Left lung (tissue), 10 donors: ENCODE data around the gene ARHGEF33. TPM values are rescaled to one million over a fixed set of nuclear protein-coding genes. Genes with fewer than 3 reads are reported as not detected.

Source experiments
- ATAC-seq: fragments of 200-7000 bp; cut with Tn5 transposase; one replicate; pipeline ENCODE4 v1.9.1; 2020; ENCODE audit warnings: moderate library complexity
- DNase-seq, 4 donors: peaks; one replicate each; pipeline ENCODE4 v3.0.0-alpha.2; 2013 to 2020
- H3K27ac ChIP-seq, 2 donors: fragments of 200-600 bp; sonication (generic) in 1 of 2; one replicate each; pipeline versions ENCODE4 v1.5.0 to v1.8.0; 2020 to 2021
- H3K27me3 ChIP-seq, 2 donors: fragments of 200-600 bp; sonication (generic) in 1 of 2; one replicate each; pipeline versions ENCODE4 v1.5.0 to v1.8.0; 2020 to 2021
- H3K36me3 ChIP-seq, 2 donors: fragments of 200-600 bp; sonication (generic) in 1 of 2; one replicate each; pipeline versions ENCODE4 v1.5.0 to v1.8.0; 2020 to 2021
- H3K4me1 ChIP-seq, 2 donors: fragments of 200-600 bp; one replicate each; pipeline ENCODE4 v1.8.0; 2021
- H3K4me3 ChIP-seq, 2 donors: fragments of 200-600 bp; sonication (generic) in 1 of 2; one replicate each; pipeline versions ENCODE4 v1.5.0 to v1.8.0; 2020 to 2021; ENCODE audit warnings: mild to moderate bottlenecking in 1 of 2
- H3K9me3 ChIP-seq, 2 donors: fragments of 200-600 bp; sonication (generic) in 1 of 2; one replicate each; pipeline versions ENCODE4 v1.5.0 to v1.8.0; 2020 to 2021
- intact Hi-C, 2 donors: fragments of 100-400 bp; cut with DNase I; formaldehyde crosslinking; loops; one replicate each; pipeline versions ENCODE4 v1.11.2 to v1.14.2; 2022
- polyA plus RNA-seq, 6 donors: library from polyadenylated mRNA; unstranded; fragments of 120-200 nt; gene quantifications; one replicate each; pipeline ENCODE4 v1.2.1, GENCODE V29; 2013; ENCODE audit not compliant: insufficient read length in 6 of 6
- total RNA-seq, 2 donors: library from RNA; stranded (reverse); fragmentation: NEBNext Ultra II Directional; extraction: Animal tissue kit (Norgen Biotek cat#: 25700); gene quantifications; one replicate each; pipeline ENCODE4 v1.2.1, GENCODE V29; 2021
- TF ChIP-seq, protein P1 (sequence below), 2 donors: fragments of 200-600 bp; sonication (generic) in 1 of 2; IDR thresholded peaks; one replicate each; pipeline versions ENCODE4 v1.5.0 to v1.8.0; 2021; ENCODE audit warnings: antibody characterized with exemption in 2 of 2
- donor health status: DM: no; HTN: yes; CAD: no.
- donor health status: DM: no; HTN: no; CAD: no.

Gene ARHGEF33
- total and polyA plus RNA-seq, 8 donors, result 0.82 to 4.1 (median 3.0) TPM

DNA sequence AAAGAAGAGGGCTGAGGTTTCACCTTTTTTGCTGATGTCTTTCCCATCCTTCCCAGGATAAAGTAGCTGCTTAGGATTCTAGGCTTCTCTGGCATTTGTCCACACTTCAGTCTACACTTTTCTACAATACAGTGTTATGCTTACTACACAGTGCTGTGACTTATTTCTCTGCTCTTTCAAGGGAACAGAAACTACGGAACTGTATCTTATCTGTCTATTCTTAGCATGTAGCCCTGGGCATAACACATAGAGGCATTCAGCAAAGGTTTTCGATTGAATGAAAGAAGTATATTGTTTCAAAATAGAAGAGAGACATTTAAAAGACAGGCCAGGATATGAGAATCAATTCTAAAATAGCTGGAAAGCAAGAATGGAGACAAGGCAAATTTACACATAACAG is 110.9 kb downstream of the ARHGEF33 start:
- no peak overlapping the region for H3K27ac ChIP-seq
- peaks cover 0 to 14% of the 10 kb centered on the region in 2 donors for H3K4me1 ChIP-seq
- intact Hi-C loops, result no loop called here
- TF ChIP-seq, protein P1, sequence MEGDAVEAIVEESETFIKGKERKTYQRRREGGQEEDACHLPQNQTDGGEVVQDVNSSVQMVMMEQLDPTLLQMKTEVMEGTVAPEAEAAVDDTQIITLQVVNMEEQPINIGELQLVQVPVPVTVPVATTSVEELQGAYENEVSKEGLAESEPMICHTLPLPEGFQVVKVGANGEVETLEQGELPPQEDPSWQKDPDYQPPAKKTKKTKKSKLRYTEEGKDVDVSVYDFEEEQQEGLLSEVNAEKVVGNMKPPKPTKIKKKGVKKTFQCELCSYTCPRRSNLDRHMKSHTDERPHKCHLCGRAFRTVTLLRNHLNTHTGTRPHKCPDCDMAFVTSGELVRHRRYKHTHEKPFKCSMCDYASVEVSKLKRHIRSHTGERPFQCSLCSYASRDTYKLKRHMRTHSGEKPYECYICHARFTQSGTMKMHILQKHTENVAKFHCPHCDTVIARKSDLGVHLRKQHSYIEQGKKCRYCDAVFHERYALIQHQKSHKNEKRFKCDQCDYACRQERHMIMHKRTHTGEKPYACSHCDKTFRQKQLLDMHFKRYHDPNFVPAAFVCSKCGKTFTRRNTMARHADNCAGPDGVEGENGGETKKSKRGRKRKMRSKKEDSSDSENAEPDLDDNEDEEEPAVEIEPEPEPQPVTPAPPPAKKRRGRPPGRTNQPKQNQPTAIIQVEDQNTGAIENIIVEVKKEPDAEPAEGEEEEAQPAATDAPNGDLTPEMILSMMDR (IDR thresholded peaks at IDR 0.05), result no peak
- H3K27me3 ChIP-seq, result no peaks in the 10 kb centered on the region
- no peaks in the 10 kb centered on the region for H3K9me3 ChIP-seq
- DNase-seq (no peak), ATAC-seq (no peak)
- peaks cover 0 to 75% of the 10 kb centered on the region in 2 donors for H3K36me3 ChIP-seq
- no peak overlapping the region for H3K4me3 ChIP-seq

DNA sequence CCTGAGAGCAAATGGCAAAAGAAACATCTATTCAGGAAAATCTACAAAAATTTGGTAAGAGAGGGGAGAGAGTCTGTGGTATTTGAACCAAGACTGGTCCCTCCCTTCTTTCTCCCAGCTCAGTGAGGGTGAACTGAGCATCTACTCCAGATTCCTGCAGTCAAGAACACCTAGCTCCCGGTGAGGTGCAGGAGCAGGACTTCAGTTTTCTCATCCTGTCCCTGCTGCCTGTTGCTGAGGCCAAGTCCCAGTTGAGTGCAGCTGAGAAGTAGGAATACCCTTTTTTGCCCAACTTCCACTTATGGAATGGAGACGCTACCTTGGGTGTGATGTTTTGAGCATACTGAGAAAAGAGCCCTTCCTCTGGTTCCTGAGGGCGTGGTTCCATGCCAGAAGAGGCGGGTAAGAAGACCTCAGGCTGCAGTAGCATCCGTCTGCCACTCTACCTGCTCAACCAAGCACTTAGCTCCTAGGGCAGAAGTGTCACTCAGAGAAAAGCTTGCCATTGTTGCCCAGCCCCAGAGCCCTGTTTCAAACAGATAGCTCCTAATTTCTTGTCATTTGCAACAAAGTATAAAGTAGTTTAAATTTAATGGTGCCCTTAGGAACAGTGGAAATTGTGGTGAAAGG is 118.3 kb downstream of the ARHGEF33 start:
- TF ChIP-seq, protein P1 (IDR thresholded peaks at IDR 0.05), result no peak
- Histone ChIP-seq H3K4me3 (no peak overlapping the region), H3K27me3 (no peaks in the 10 kb centered on the region), H3K9me3 (no peaks in the 10 kb centered on the region), H3K27ac (no peak overlapping the region), H3K36me3 (peaks cover 0 to 80% of the 10 kb centered on the region in 2 donors), H3K4me1 (no peaks in the 10 kb centered on the region)
- DNase-seq (no peak), ATAC-seq (no peak)
- intact Hi-C loops, result no loop called here

DNA sequence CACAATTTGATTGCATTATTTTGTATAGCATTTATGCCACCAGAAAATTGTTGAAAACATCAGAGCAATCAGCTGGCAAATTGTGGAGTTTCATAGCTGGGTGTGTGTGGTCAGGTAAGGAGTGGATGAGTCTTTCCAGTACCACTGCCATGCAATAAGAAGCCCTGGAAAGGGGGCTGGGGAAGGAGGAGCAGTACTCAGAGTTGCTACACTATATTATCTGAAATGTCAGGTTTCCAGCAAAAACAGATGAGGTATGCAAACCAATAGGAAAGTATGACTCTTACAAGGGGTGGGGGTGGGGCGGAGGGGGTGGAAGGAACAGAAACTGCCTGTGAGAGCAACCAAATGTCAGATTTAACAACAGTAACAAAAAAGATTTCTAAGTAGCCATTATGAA is 119.0 kb downstream of the ARHGEF33 start:
- peaks cover 0 to 85% of the 10 kb centered on the region in 2 donors for H3K36me3 ChIP-seq
- intact Hi-C loops, result no loop called here
- ATAC-seq, result no peak
- H3K9me3 ChIP-seq, result no peaks in the 10 kb centered on the region
- H3K27ac ChIP-seq, result no peak overlapping the region
- no peaks in the 10 kb centered on the region for H3K4me1 ChIP-seq
- TF ChIP-seq, protein P1 (IDR thresholded peaks at IDR 0.05), result no peak
- no peak for DNase-seq
- H3K4me3 ChIP-seq, result no peak overlapping the region
- H3K27me3 ChIP-seq, result no peaks in the 10 kb centered on the region

DNA sequence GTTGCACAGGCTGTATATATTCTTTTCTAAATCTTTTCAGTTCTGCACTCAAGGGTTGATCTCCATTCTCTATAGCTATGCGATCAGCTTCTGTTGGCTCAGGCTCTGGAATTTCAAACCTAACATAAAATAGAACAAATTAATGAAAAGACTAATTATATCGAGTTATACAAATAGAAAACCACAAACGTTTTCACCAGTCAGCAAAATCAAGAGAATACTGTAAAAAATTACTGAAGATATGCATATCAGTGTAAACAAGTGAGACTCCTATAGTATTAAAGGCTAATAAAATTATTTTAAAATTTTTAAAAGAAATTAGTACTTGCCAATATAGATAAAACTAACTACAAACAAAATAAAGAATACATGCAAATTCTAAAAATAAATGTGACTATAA is 124.2 kb downstream of the ARHGEF33 start:
- intact Hi-C loops, result no loop called here

DNA sequence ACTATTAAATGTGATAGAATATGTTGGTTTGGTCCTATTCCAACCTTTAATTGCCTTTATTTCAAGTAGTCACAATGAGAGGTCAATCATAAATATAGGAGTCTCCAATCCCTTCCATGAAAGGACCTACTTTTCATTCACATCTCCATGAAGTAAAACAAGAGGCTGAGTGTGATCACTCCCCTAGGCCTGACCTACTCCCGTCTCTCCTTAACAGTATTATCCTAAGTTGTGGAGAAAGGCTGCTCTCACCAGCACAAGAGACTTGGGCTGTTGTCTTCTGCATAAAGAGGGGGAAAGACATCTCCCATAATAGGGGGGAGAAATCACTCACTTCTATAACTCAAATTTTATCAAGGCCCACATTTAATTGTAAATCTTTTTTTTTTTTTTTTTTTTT is 125.7 kb downstream of the ARHGEF33 start:
- H3K4me3 ChIP-seq, result no peak overlapping the region
- H3K36me3 ChIP-seq, result peaks cover 0 to 29% of the 10 kb centered on the region in 2 donors
- H3K4me1 ChIP-seq, result no peaks in the 10 kb centered on the region
- no peaks in the 10 kb centered on the region for H3K27me3 ChIP-seq
- TF ChIP-seq, protein P1 (IDR thresholded peaks at IDR 0.05), result no peak
- no peaks in the 10 kb centered on the region for H3K9me3 ChIP-seq
- H3K27ac ChIP-seq, result no peak overlapping the region
- DNase-seq, result no peak
- intact Hi-C loops, result no loop called here
- no peak for ATAC-seq

More for the DNA sequence above, 124.2 kb downstream of the ARHGEF33 start:
- Histone ChIP-seq H3K27ac (no peak overlapping the region), H3K4me3 (no peak overlapping the region), H3K36me3 (peaks cover 0 to 43% of the 10 kb centered on the region in 2 donors), H3K27me3 (no peaks in the 10 kb centered on the region), H3K9me3 (no peaks in the 10 kb centered on the region), H3K4me1 (no peaks in the 10 kb centered on the region)
- DNase-seq (no peak), ATAC-seq (no peak)
- TF ChIP-seq, protein P1 (IDR thresholded peaks at IDR 0.05), result no peak
